Activated CD4-positive, alpha-beta T cell treated with anti-CD3 and anti-CD28 coated beads, Interleukin-2, amount 50 U/mL, for 16 hours (primary cell): Measurements from ENCODE around the gene ATP6V0A4.

Experiments
- DNase-seq: peaks from one replicate; pipeline ENCODE4 v3.0.0-alpha.2; 2020

ATP6V0A4 gene

DNA sequence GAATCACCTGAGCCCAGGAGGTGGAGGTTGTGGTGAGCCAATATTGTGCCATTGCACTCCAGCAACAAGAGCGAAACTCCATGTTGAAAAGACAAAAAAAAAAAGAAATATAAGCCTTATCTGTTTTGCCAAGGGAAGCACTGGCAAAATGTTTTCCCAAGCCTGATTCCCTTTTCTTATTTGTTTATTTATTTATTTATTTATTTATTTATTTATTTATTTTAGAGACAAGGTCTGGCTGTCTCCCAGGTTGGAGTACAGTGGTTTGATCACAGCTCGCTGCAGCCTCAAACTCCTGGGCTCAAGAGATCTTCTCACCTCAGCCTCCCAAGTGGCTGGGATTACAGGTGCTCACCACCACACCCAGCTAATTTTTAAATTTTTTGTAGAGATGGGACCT is 141.0 kb downstream of the ATP6V0A4 start:
- no peak for DNase-seq
